HG03175 (cell line): ENCODE data around the gene PCDHGA9.
"Not testable (repeated sequence)": the region's sequence is repeated elsewhere in the genome, so short reads cannot be mapped to it uniquely, and the experiment has no call there.

Source experiments
- ATAC-seq: cut with Tn5 transposase; IDR thresholded peaks from one replicate; pipeline ENCODE4 v1.9.1; 2021; ENCODE audit warnings: mild to moderate bottlenecking, moderate library complexity; ENCODE audit not compliant: unreplicated experiment

The PCDHGA9 gene

DNA sequence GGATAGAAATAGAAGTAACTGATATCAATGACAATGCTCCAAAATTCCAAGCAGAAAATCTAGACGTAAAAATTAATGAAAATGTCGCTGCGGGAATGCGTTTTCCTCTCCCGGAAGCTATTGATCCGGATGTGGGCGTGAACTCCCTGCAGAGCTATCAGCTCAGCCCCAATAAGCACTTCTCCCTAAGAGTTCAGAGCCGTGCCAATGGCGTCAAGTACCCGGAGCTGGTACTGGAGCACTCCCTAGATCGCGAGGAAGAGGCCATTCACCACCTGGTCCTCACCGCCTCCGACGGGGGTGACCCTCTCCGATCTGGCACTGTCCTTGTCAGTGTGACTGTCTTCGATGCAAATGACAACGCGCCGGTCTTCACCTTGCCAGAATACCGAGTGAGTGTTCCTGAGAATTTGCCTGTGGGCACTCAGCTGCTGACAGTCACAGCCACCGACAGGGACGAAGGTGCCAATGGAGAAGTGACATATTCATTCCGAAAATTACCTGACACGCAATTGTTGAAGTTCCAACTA is 11.0 kb downstream of the PCDHGA9 start:
- no peak for ATAC-seq

DNA sequence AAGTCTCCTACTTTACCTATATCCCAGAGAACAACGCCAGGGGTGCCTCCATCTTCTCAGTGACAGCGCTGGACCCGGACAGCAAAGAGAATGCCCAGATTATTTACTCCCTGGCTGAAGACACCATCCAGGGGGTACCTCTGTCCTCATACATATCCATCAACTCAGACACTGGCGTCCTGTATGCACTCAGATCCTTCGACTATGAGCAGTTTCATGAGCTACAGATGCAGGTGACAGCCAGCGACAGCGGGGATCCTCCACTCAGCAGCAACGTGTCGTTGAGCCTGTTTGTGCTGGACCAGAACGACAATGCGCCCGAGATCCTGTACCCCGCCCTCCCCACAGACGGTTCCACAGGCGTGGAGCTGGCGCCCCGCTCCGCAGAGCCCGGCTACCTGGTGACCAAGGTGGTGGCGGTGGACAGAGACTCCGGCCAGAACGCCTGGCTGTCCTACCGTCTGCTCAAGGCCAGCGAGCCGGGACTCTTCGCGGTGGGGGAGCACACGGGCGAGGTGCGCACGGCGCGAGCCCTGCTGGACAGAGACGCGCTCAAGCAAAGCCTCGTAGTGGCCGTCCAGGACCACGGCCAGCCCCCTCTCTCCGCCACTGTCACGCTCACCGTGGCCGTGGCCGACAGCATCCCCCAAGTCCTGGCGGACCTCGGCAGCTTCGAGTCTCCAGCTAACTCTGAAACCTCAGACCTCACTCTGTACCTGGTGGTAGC is 12.1 kb downstream of the PCDHGA9 start:
- ATAC-seq: not testable (repeated sequence)

DNA sequence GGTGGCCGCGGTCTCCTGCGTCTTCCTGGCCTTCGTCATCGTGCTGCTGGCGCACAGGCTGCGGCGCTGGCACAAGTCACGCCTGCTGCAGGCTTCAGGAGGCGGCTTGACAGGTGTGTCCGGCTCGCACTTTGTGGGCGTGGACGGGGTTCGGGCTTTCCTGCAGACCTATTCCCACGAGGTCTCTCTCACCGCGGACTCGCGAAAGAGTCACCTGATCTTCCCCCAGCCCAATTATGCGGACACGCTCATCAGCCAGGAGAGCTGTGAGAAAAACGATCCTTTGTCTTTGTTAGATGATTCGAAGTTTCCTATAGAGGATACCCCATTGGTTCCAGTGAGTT is 12.7 kb downstream of the PCDHGA9 start:
- ATAC-seq: not testable (repeated sequence)

DNA sequence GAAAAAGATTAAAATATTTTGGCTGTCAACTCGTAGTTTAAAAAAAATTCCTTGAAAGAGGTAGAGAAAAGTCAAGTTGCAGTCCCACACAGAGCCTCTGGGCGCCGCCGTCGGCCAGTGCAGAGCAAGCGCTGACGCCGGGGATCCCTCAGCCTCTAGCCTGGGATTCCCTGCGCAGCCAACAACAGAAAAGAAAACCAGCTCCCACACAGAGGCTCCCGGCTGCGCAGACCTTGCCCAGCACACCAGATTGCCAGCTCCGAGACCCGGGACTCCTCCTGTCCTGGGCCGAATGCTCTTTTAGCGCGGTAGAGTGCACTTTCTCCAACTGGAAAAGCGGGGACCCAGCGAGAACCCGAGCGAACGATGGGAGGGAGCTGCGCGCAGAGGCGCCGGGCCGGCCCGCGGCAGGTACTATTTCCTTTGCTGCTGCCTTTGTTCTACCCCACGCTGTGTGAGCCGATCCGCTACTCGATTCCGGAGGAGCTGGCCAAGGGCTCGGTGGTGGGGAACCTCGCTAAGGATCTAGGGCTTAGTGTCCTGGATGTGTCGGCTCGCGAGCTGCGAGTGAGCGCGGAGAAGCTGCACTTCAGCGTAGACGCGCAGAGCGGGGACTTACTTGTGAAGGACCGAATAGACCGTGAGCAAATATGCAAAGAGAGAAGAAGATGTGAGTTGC is 15.1 kb downstream of the PCDHGA9 start, which contains the start of gene PCDHGB7:
TSS of gene PCDHGB7 (plus strand) at position 184 of the 679 bp plus-strand sequence. CDS start at position 367, 183 bp downstream.
- ATAC-seq: peak; percentile 60

DNA sequence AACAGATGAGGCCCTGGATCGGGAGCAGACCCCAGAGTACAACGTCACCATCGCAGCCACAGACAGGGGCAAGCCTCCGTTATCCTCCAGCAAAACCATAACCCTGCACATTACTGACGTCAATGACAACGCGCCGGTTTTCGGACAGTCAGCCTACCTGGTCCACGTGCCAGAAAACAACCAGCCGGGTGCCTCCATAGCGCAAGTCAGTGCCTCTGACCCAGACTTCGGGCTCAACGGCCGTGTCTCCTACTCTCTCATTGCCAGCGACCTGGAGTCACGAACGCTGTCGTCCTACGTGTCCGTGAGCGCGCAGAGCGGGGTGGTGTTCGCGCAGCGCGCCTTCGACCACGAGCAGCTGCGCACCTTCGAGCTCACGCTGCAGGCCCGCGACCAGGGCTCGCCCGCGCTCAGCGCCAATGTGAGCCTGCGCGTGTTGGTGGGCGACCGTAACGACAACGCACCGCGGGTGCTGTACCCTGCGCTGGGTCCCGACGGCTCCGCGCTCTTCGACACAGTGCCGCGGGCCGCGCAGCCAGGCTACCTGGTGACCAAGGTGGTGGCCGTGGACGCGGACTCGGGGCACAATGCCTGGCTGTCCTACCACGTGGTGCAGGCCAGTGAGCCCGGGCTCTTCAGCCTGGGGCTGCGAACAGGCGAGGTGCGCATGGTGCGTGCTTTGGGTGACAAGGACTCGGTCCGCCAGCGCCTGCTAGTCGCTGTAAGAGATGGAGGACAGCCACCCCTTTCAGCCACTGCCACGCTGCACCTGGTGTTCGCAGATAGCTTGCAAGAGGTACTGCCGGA is 16.7 kb downstream of the PCDHGA9 start:
- no peak for ATAC-seq

DNA sequence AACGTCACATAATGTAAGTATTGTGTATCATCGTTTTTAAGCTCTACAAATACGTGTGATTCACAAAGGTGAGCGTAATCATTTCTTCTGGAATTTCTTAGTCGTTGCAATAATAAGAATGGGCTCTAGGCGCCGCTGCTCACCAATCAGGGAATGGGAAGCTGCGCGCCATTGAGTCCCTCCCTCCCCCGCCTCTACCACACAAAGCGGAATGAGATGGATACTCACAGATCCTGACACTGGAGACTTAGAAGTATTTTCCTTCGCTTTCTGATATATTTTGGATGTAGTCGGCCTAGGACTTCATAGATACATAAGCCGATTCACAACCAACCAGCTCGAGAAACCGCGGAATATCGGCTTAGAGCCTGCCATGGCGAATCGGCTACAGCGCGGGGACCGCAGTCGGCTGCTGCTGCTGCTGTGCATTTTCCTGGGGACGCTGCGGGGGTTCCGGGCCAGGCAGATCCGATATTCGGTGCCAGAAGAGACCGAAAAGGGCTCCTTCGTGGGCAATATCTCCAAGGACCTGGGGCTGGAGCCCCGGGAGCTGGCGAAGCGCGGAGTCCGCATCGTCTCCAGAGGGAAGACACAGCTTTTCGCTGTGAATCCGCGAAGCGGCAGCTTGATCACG is 18.4 kb downstream of the PCDHGA9 start, which contains the start of gene PCDHGA11:
TSS of gene PCDHGA11 (plus strand) at position 197 of the 634 bp plus-strand sequence. CDS start at position 374, 177 bp downstream.
- ATAC-seq: peak; percentile 50

DNA sequence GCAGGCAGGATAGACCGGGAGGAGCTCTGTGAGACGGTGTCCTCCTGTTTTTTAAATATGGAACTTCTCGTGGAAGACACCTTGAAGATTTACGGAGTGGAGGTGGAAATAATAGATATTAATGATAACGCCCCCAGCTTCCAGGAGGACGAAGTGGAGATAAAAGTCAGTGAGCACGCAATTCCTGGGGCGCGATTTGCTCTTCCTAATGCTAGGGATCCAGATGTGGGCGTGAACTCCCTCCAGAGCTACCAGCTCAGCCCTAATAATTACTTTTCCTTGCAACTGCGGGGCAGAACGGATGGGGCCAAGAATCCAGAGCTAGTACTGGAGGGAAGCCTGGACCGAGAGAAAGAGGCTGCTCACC is 18.9 kb downstream of the PCDHGA9 start:
- no peak for ATAC-seq

DNA sequence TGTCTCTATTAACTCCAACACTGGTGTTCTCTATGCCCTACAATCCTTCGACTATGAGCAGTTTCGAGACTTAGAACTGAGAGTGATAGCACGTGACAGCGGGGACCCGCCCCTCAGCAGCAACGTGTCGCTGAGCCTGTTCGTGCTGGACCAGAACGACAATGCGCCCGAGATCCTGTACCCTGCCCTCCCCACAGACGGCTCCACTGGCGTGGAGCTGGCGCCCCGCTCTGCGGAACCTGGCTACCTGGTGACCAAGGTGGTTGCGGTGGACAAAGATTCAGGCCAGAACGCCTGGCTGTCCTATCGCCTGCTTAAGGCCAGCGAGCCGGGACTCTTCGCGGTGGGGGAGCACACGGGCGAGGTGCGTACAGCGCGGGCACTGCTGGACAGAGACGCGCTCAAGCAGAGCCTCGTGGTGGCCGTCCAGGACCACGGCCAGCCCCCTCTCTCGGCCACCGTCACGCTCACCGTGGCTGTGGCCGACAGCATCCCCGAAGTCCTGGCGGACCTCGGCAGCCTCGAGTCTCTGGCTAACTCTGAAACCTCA is 20.2 kb downstream of the PCDHGA9 start:
- no peak for ATAC-seq

DNA sequence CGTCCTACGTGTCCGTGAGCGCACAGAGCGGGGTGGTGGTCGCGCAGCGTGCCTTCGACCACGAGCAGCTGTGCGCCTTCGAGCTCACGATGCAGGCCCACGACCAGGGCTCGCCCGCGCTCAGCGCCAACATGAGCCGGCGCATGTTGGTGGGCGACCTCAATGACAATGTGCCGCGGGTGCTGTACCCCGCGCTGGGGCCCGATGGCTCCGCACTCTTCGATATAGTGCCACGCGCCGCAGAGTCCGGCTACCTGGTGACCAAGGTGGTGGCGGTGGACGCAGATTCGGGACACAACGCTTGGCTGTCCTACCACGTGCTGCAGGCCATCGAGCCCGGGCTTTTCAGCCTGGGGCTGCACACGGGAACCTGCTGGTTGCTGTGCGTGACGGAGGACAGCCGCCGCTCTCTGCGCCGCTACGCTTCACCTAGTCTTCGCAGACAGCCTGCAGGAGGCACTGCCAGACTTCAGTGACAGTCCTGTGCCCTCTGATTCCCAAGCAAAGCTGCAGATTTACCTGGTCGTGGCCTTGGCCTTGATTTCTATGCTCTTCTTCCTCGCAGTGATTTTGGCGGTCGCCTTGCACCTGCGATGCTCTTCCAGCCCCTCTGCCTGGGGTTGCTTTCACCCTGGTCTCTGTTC is 25.3 kb downstream of the PCDHGA9 start:
- no peak for ATAC-seq

DNA sequence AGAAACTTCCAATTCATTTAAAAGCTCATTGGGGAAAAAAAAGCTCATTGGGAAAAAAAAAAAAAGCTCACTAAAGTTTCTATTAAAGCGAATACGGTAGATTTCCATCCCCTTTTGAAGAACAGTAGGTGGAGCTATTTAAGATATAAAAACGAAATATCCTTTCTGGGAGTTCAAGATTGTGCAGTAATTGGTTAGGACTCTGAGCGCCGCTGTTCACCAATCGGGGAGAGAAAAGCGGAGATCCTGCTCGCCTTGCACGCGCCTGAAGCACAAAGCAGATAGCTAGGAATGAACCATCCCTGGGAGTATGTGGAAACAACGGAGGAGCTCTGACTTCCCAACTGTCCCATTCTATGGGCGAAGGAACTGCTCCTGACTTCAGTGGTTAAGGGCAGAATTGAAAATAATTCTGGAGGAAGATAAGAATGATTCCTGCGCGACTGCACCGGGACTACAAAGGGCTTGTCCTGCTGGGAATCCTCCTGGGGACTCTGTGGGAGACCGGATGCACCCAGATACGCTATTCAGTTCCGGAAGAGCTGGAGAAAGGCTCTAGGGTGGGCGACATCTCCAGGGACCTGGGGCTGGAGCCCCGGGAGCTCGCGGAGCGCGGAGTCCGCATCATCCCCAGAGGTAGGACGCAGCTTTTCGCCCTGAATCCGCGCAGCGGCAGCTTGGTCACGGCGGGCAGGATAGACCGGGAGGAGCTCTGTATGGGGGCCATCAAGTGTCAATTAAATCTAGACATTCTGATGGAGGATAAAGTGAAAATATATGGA is 27.9 kb downstream of the PCDHGA9 start, which contains the start of gene PCDHGA12:
TSS of gene PCDHGA12 (plus strand) at position 176 of the 782 bp plus-strand sequence. CDS start at position 429, 253 bp downstream.
- ATAC-seq: peak; percentile 92

DNA sequence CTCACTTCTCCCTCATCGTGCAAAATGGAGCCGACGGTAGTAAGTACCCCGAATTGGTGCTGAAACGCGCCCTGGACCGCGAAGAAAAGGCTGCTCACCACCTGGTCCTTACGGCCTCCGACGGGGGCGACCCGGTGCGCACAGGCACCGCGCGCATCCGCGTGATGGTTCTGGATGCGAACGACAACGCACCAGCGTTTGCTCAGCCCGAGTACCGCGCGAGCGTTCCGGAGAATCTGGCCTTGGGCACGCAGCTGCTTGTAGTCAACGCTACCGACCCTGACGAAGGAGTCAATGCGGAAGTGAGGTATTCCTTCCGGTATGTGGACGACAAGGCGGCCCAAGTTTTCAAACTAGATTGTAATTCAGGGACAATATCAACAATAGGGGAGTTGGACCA is 28.7 kb downstream of the PCDHGA9 start:
- no peak for ATAC-seq

DNA sequence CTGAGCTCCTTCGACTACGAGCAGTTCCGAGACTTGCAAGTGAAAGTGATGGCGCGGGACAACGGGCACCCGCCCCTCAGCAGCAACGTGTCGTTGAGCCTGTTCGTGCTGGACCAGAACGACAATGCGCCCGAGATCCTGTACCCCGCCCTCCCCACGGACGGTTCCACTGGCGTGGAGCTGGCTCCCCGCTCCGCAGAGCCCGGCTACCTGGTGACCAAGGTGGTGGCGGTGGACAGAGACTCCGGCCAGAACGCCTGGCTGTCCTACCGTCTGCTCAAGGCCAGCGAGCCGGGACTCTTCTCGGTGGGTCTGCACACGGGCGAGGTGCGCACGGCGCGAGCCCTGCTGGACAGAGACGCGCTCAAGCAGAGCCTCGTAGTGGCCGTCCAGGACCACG is 29.7 kb downstream of the PCDHGA9 start:
- not testable (repeated sequence) for ATAC-seq

DNA sequence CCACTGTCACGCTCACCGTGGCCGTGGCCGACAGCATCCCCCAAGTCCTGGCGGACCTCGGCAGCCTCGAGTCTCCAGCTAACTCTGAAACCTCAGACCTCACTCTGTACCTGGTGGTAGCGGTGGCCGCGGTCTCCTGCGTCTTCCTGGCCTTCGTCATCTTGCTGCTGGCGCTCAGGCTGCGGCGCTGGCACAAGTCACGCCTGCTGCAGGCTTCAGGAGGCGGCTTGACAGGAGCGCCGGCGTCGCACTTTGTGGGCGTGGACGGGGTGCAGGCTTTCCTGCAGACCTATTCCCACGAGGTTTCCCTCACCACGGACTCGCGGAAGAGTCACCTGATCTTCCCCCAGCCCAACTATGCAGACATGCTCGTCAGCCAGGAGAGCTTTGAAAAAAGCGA is 30.1 kb downstream of the PCDHGA9 start:
- not testable (repeated sequence) for ATAC-seq

DNA sequence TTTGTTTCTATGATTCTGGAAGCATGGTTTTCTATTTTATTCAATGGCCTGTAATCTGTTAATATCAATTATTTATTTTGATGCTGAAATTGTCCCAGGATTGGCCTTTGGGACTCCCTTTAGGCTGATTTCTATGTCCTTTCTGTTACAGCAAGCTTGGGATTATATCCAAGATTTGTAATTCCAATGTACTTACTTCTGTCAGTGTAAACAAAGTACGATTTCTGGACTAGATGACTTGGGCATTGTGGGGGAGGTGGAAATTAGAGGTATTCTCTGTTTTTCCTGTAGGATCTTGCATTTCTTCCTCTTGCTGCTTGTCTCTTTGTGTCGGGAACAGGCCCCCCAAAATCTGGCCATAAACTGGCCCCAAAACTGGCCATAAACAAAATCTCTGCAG is 31.4 kb downstream of the PCDHGA9 start:
- no peak for ATAC-seq

DNA sequence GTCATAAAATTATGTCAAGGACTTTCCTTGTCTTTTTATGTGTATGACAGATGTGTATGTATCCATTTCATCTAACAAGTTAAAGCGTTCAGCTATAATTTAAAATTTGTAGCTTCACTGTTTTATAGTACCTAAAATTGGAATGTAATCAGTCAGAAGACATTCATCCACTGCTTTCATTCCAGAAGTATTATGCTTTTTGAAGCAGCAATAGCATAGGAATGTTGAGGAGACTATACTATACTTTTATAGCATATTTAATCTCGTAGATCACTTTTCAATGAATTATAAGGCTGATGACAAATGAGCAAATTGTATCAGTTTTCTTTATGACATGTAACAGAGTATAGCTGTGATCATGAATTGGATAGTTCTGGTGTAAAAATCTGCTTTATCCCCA is 34.6 kb downstream of the PCDHGA9 start:
- ATAC-seq: no peak

DNA sequence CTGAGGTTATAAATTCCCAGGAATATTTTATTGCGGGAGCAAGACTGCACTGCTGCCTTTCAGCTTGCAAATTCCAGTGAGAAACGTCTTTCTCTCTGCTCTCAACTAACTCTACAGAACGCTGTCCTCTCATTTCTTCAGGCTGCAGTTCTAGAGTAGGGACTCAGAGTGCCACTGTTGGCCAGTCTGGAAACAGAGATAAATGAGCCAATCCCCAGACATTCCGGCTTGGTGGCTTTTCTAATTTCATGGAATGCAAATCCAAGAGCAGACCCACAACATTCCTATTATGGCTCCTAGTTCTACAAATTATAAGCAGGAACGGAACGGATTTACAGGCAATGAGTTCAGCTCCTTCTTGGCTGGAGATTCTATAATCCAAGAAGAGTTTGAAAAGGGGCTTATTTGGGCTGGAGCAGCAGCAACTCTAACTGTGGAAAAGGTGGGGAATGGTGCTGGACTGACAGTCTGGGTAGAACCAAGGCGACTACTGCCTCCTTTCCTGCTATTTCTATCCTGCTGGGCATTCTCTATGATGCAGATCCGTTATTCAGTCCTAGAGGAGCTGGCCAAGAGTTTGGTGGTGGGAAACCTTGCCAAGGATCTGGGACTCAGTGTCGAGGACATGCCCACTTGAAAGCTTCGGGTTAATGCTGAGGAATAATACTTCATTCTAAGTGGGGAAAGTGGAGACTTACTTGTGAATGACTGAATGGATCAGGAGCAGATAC is 37.0 kb downstream of the PCDHGA9 start:
- ATAC-seq: no peak

DNA sequence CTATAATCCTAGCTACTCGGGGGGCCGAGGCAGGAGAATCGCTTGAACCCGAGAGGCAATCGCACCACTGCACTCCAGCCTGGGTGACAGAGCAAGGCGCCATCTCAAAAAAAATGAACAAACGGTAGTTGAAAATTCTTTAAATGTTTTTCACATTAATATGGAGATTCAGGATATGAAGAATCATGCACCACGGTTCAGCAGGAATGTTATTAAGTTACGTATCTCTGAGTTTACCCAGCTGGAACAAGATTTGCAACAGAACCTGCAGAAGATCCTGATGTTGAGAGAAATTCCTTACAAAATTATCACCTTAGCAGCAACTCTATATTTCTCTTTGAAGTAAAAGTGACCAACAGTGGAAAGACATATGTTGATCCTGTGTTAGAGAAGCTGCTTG is 37.8 kb downstream of the PCDHGA9 start:
- no peak for ATAC-seq

DNA sequence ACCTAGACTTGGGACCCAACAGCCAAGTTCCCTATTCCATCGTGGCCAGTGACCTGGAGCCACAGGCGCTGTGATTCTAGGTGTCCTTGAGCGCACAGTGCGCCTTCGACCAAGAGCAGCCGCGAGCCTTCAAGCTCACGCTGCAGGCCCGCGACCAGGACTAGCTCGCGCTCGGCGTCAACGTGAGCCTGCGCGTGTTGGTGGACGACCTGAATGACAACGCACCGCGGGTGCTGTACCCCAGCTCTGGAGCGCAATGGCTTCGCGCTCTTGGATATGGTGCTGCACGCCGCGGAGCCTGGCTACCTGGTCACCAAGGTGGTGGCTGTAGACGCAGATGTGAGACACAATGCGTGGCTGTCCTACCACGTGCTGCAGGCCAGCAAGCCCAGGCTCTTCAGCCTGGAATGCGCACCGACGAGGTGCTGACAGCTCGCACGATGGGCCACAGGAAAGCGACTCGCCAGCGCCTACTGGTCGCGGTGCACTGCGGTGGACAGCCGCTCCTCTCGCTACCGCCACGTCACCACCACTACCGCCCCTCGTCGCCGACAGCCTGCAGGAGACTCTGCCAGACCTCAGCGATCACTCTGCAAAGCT is 39.1 kb downstream of the PCDHGA9 start:
- ATAC-seq: no peak
